ENCODE results near the gene RAPGEF5. TPM values are rescaled to one million over a fixed set of nuclear protein-coding genes. Genes with fewer than 3 reads are reported as not detected.

Gene RAPGEF5
- total and polyA plus RNA-seq, 2 donors (not counting 3 experiments of a cell fraction or from before 2014, with no cell fraction given): 10.0 to 43.2 TPM

DNA sequence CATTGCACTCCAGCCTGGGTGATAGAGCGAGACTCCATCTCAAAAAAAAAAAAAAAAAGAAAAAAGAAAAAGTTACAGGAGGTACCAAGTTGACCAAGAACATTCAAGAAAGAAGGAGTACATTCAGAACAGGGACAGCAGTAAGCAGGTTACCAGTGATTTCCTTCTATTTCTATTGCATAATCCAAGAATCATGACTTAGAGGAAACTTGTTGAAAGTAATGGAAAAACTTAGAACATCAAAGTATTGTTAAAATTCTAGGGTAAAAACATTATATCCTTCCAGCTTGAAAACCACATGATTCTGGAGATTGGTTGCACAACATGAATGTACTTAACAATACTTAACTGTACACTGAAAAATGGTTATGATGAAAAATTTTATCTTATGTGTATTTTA, 25.2 kb downstream of the RAPGEF5 start:
- ChIA-PET POLR2A (no interaction called here), CTCF (no interaction called here)
- no peak overlapping the region for H3K4me2 ChIP-seq (ENCODE audit: insufficient read depth, low read length)
- BruUV-seq (replicated peaks): no TSS peak
- no peak for DNase-seq (ENCODE audit: low read depth, low spot score)
- no peak overlapping the region for H3K4me3 ChIP-seq (replicated peaks in 1 of 3; ENCODE audit: insufficient read depth in 1 of 3, low read depth in 1 of 3, low read length in 3 of 3)
- no peaks in the 10 kb centered on the region for H3K36me3 ChIP-seq (ENCODE audit: control insufficient read depth in 2 of 2, extremely low read depth in 1 of 2, insufficient read depth in 2 of 2, low read length in 2 of 2)
- dilution Hi-C loops (cut with MboI; ENCODE audit: extremely low pct_ligation_motif_present, low sequenced_read_pairs) (no loop called here), intact Hi-C loops (cut with micrococcal nuclease) (no loop called here)
- no peaks in the 10 kb centered on the region for H3K9me3 ChIP-seq (replicated peaks; ENCODE audit: control insufficient read depth, insufficient read depth, low read length)
- H3K9me1 ChIP-seq (replicated peaks; ENCODE audit: control insufficient read depth, extremely low read depth, insufficient read depth, low read length): no peaks in the 10 kb centered on the region
- no peaks in the 10 kb centered on the region for H3K4me1 ChIP-seq (ENCODE audit: control insufficient read depth, extremely low read depth, insufficient read depth, low read length)
- H3K79me2 ChIP-seq (ENCODE audit: control insufficient read depth, insufficient read depth, low read length): no peaks in the 10 kb centered on the region
- H4K20me1 ChIP-seq (replicated peaks; ENCODE audit: control insufficient read depth, extremely low read depth, insufficient read depth, low read length): no peaks in the 10 kb centered on the region
- FAIRE-seq: no peak
- no peak overlapping the region for H3K27ac ChIP-seq (ENCODE audit: insufficient read depth, low read depth, low read length)
- TF ChIP-seq GATA2 (IDR thresholded peaks at IDR 0.05; ENCODE audit: insufficient read depth, insufficient read length, low read depth, low read length) (no peak), MYC (IDR thresholded peaks at IDR 0.05; ENCODE audit: low read depth, low read length) (no peak), EZH2 (IDR thresholded peaks at IDR 0.05; ENCODE audit: borderline replicate concordance, low read depth, low read length, severe bottlenecking) (no peak)
- no peaks in the 10 kb centered on the region for H3K27me3 ChIP-seq (ENCODE audit: control insufficient read depth in 2 of 2, insufficient read depth in 2 of 2, low read length in 2 of 2)
- no peak overlapping the region for H2AFZ ChIP-seq (ENCODE audit: low read depth, low read length)
- H3K9ac ChIP-seq (replicated peaks; ENCODE audit: extremely low read depth, insufficient read depth, low read length): no peak overlapping the region

DNA sequence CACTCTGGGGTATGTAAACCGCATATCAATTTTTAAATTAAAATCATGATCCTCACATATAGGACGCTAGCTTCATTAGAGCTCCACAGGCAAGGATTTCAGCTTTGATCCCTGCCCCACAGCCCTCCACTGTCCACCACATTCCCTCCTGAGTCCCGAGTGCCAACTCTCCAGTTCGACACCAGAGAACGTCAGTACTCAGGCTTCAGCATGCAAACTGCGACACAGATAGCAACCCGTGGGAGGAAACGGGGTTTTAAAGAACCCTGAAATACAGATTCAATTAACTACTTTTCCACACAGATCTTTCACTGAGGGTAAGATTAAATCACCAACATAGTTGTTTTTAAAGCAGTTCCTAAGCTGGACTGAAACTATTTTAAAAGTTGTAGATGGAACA, 26.1 kb downstream of the RAPGEF5 start:
- Histone ChIP-seq H3K4me2 (ENCODE audit: insufficient read depth, low read length) (no peak overlapping the region), H3K36me3 (ENCODE audit: control insufficient read depth in 2 of 2, extremely low read depth in 1 of 2, insufficient read depth in 2 of 2, low read length in 2 of 2) (no peaks in the 10 kb centered on the region), H3K9me3 (replicated peaks; ENCODE audit: control insufficient read depth, insufficient read depth, low read length) (no peaks in the 10 kb centered on the region), H3K27ac (ENCODE audit: insufficient read depth, low read depth, low read length) (no peak overlapping the region), H3K4me1 (ENCODE audit: control insufficient read depth, extremely low read depth, insufficient read depth, low read length) (no peaks in the 10 kb centered on the region), H3K4me3 (replicated peaks in 1 of 3; ENCODE audit: insufficient read depth in 1 of 3, low read depth in 1 of 3, low read length in 3 of 3) (no peak overlapping the region), H2AFZ (ENCODE audit: low read depth, low read length) (no peak overlapping the region), H3K27me3 (ENCODE audit: control insufficient read depth in 2 of 2, insufficient read depth in 2 of 2, low read length in 2 of 2) (no peaks in the 10 kb centered on the region), H3K9ac (replicated peaks; ENCODE audit: extremely low read depth, insufficient read depth, low read length) (no peak overlapping the region), H3K79me2 (ENCODE audit: control insufficient read depth, insufficient read depth, low read length) (no peaks in the 10 kb centered on the region), H3K9me1 (replicated peaks; ENCODE audit: control insufficient read depth, extremely low read depth, insufficient read depth, low read length) (no peaks in the 10 kb centered on the region), H4K20me1 (replicated peaks; ENCODE audit: control insufficient read depth, extremely low read depth, insufficient read depth, low read length) (no peaks in the 10 kb centered on the region)
- no TSS peak for BruUV-seq (replicated peaks)
- ChIA-PET CTCF (no interaction called here), POLR2A (no interaction called here)
- dilution Hi-C loops (cut with MboI; ENCODE audit: extremely low pct_ligation_motif_present, low sequenced_read_pairs) (no loop called here), intact Hi-C loops (cut with micrococcal nuclease) (no loop called here)
- TF ChIP-seq EZH2 (IDR thresholded peaks at IDR 0.05; ENCODE audit: borderline replicate concordance, low read depth, low read length, severe bottlenecking) (no peak), POLR2A (IDR thresholded peaks at IDR 0.05; ENCODE audit: low read depth, low read length) (no peak), FOS (IDR thresholded peaks at IDR 0.05; ENCODE audit: borderline replicate concordance, insufficient read depth, low read length) (no peak), MYC (IDR thresholded peaks at IDR 0.05; ENCODE audit: low read depth, low read length) (no peak), JUN (IDR thresholded peaks at IDR 0.05; ENCODE audit: borderline replicate concordance, insufficient read depth, insufficient read length, low read depth) (no peak), POLR2AphosphoS5 (IDR thresholded peaks at IDR 0.05; ENCODE audit: insufficient read depth, low read depth, low read length) (no peak), GATA2 (IDR thresholded peaks at IDR 0.05; ENCODE audit: insufficient read depth, insufficient read length, low read depth, low read length) (no peak)
- TF ChIP-seq, protein P1, sequence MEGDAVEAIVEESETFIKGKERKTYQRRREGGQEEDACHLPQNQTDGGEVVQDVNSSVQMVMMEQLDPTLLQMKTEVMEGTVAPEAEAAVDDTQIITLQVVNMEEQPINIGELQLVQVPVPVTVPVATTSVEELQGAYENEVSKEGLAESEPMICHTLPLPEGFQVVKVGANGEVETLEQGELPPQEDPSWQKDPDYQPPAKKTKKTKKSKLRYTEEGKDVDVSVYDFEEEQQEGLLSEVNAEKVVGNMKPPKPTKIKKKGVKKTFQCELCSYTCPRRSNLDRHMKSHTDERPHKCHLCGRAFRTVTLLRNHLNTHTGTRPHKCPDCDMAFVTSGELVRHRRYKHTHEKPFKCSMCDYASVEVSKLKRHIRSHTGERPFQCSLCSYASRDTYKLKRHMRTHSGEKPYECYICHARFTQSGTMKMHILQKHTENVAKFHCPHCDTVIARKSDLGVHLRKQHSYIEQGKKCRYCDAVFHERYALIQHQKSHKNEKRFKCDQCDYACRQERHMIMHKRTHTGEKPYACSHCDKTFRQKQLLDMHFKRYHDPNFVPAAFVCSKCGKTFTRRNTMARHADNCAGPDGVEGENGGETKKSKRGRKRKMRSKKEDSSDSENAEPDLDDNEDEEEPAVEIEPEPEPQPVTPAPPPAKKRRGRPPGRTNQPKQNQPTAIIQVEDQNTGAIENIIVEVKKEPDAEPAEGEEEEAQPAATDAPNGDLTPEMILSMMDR (IDR thresholded peaks at IDR 0.05; ENCODE audit: extremely low read depth in 1 of 2, insufficient read depth in 1 of 2, low read depth in 1 of 2, low read length in 2 of 2): no peak
- TF ChIP-seq, protein P2, sequence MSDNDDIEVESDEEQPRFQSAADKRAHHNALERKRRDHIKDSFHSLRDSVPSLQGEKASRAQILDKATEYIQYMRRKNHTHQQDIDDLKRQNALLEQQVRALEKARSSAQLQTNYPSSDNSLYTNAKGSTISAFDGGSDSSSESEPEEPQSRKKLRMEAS (IDR thresholded peaks at IDR 0.05; ENCODE audit: insufficient read depth, insufficient read length): no peak
- FAIRE-seq: no peak
- no peak for DNase-seq (ENCODE audit: low read depth, low spot score)

Data from endothelial cell of umbilical vein (primary cell).